COR-L47 (cell line): ENCODE data around the gene UBE2G2.
A peak's percentile ranks its signal among the peaks of the same experiment; 100 is the strongest.
"Not testable (repeated sequence)": the region's sequence is repeated elsewhere in the genome, so short reads cannot be mapped to it uniquely, and the experiment has no call there.

ENCODE experiments used
- DNase-seq: peaks from one replicate; lab custom pipeline; 2025; lab: John Stamatoyannopoulos, UW

The UBE2G2 gene

GRCh38 chr21:44836349-44836665, 34.7 kb upstream of the UBE2G2 start:
- DNase-seq = no peak

GRCh38 chr21:44835647-44835973, 34.0 kb upstream of the UBE2G2 start:
- no peak for DNase-seq

- no peak for DNase-seq
These were observed 33.5 kb upstream of the UBE2G2 start for GRCh38 chr21:44834951-44835646.

GRCh38 chr21:44834231-44834950, 32.8 kb upstream of the UBE2G2 start:
- no peak for DNase-seq

- no peak for DNase-seq
These were observed 32.0 kb upstream of the UBE2G2 start for GRCh38 chr21:44833663-44834062.

GRCh38 chr21:44832516-44833255, 31.1 kb upstream of the UBE2G2 start:
- DNase-seq = not testable (repeated sequence)

- no peak for DNase-seq
These were observed 29.7 kb upstream of the UBE2G2 start for GRCh38 chr21:44831227-44831860.

- DNase-seq = no peak
These were observed 28.0 kb upstream of the UBE2G2 start for GRCh38 chr21:44829507-44830092.

GRCh38 chr21:44828362-44829056, 26.9 kb upstream of the UBE2G2 start:
- DNase-seq = no peak

- DNase-seq = no peak
These were observed 21.6 kb upstream of the UBE2G2 start for GRCh38 chr21:44823179-44823660.

- DNase-seq = no peak
These were observed 21.0 kb upstream of the UBE2G2 start for GRCh38 chr21:44822484-44823178.

GRCh38 chr21:44820851-44821250, 19.2 kb upstream of the UBE2G2 start:
- DNase-seq = no peak

GRCh38 chr21:44819283-44820243, 17.9 kb upstream of the UBE2G2 start:
- DNase-seq = no peak

- no peak for DNase-seq
These were observed 17.0 kb upstream of the UBE2G2 start for GRCh38 chr21:44818640-44819011.

GRCh38 chr21:44817914-44818639, 16.5 kb upstream of the UBE2G2 start, which contains the start of gene SUMO3:
TSS of gene SUMO3 (minus strand) at chr21:44818062. CDS start at chr21:44817968, 94 bp downstream.
- DNase-seq = peak; percentile 74

GRCh38 chr21:44817506-44817880, 15.9 kb upstream of the UBE2G2 start:
- peak; percentile 80 for DNase-seq

- DNase-seq = no peak
These were observed 15.3 kb upstream of the UBE2G2 start for GRCh38 chr21:44816761-44817505.
